NCI-H2196 treated with DMSO at 0.1 percent for 48 hours (cell line): ENCODE data around the gene PGLYRP3.
"Not testable (repeated sequence)": the region's sequence is repeated elsewhere in the genome, so short reads cannot be mapped to it uniquely, and the experiment has no call there.

Experiments used
- DNase-seq: peaks from one replicate; lab custom pipeline; 2025; ENCODE audit not compliant: unreplicated experiment; lab: John Stamatoyannopoulos, UW

PGLYRP3 gene

GRCh38 chr1:153349363-153350320, 36.9 kb upstream of the PGLYRP3 start:
- DNase-seq: no peak

- no peak for DNase-seq
These were observed 36.0 kb upstream of the PGLYRP3 start, which contains the start of gene PGLYRP4 for GRCh38 chr1:153348511-153349362. PGLYRP4 (minus strand) TSS chr1:153348841; CDS start chr1:153347932, 909 bp downstream.

- no peak for DNase-seq
These were observed 35.1 kb upstream of the PGLYRP3 start for GRCh38 chr1:153347856-153348255.

- not testable (repeated sequence) for DNase-seq
These were observed 34.3 kb upstream of the PGLYRP3 start for GRCh38 chr1:153347049-153347448.

GRCh38 chr1:153346077-153346723, 33.4 kb upstream of the PGLYRP3 start:
- DNase-seq: peak; percentile 76

- DNase-seq: no peak
These were observed 32.7 kb upstream of the PGLYRP3 start for GRCh38 chr1:153345187-153346076.

- DNase-seq: peak; percentile 25
These were observed 31.9 kb upstream of the PGLYRP3 start for GRCh38 chr1:153344718-153345025.

- no peak for DNase-seq
These were observed 31.3 kb upstream of the PGLYRP3 start for GRCh38 chr1:153343811-153344717.

GRCh38 chr1:153343040-153343681, 30.4 kb upstream of the PGLYRP3 start:
- DNase-seq: no peak

GRCh38 chr1:153342178-153342577, 29.4 kb upstream of the PGLYRP3 start:
- DNase-seq: no peak

- DNase-seq: no peak
These were observed 28.7 kb upstream of the PGLYRP3 start for GRCh38 chr1:153341431-153341934.

GRCh38 chr1:153340356-153340755, 27.6 kb upstream of the PGLYRP3 start:
- no peak for DNase-seq

GRCh38 chr1:153339802-153340201, 27.1 kb upstream of the PGLYRP3 start:
- no peak for DNase-seq

- DNase-seq: no peak
These were observed 25.5 kb upstream of the PGLYRP3 start for GRCh38 chr1:153337980-153338853.

GRCh38 chr1:153336650-153337049, 23.9 kb upstream of the PGLYRP3 start:
- no peak for DNase-seq

- DNase-seq: no peak
These were observed 21.1 kb upstream of the PGLYRP3 start for GRCh38 chr1:153333902-153334301.

GRCh38 chr1:153324912-153325311, 12.2 kb upstream of the PGLYRP3 start:
- no peak for DNase-seq

- DNase-seq: no peak
These were observed 9.8 kb upstream of the PGLYRP3 start for GRCh38 chr1:153322568-153322967.
